Stimulated activated CD8-positive, alpha-beta memory T cell treated with anti-CD3 and anti-CD28 coated beads, Interleukin-15, amount 100 ng/mL, for 24 hours (primary cell): Measurements from ENCODE around the gene SAP30BP.

Experiments
- DNase-seq: peaks from one replicate; pipeline ENCODE4 v3.0.0-alpha.2; 2020; ENCODE audit warnings: low read depth

Gene SAP30BP

GRCh38 chr17:75685499-75685898, 18.4 kb downstream of the SAP30BP start:
- DNase-seq = no peak

- no peak for DNase-seq
These were observed 21.2 kb downstream of the SAP30BP start for GRCh38 chr17:75688209-75688825.

GRCh38 chr17:75689441-75689873, 22.3 kb downstream of the SAP30BP start:
- no peak for DNase-seq

- DNase-seq = no peak
These were observed 24.2 kb downstream of the SAP30BP start for GRCh38 chr17:75691371-75691791.

GRCh38 chr17:75691801-75692626, 24.9 kb downstream of the SAP30BP start:
- DNase-seq = no peak

GRCh38 chr17:75692976-75693375, 25.8 kb downstream of the SAP30BP start:
- DNase-seq = no peak

GRCh38 chr17:75693500-75694481, 26.7 kb downstream of the SAP30BP start:
- no peak for DNase-seq

GRCh38 chr17:75694536-75694935, 27.4 kb downstream of the SAP30BP start:
- no peak for DNase-seq

GRCh38 chr17:75695141-75695829, 28.1 kb downstream of the SAP30BP start:
- no peak for DNase-seq

- DNase-seq = no peak
These were observed 28.7 kb downstream of the SAP30BP start for GRCh38 chr17:75695830-75696271.

GRCh38 chr17:75697651-75698291, 30.6 kb downstream of the SAP30BP start:
- no peak for DNase-seq

- DNase-seq = no peak
These were observed 31.5 kb downstream of the SAP30BP start for GRCh38 chr17:75698659-75699058.

- DNase-seq = no peak
These were observed 34.1 kb downstream of the SAP30BP start for GRCh38 chr17:75701288-75701687.

- no peak for DNase-seq
These were observed 36.1 kb downstream of the SAP30BP start for GRCh38 chr17:75703191-75703590.

GRCh38 chr17:75703591-75703990, 36.5 kb downstream of the SAP30BP start:
- DNase-seq = no peak

GRCh38 chr17:75704963-75705875, 38.1 kb downstream of the SAP30BP start:
- no peak for DNase-seq

GRCh38 chr17:75706042-75706728, 39.0 kb downstream of the SAP30BP start:
- no peak for DNase-seq

GRCh38 chr17:75707079-75707571, 40.0 kb downstream of the SAP30BP start:
- no peak for DNase-seq

GRCh38 chr17:75712446-75712845, 45.3 kb downstream of the SAP30BP start:
- DNase-seq = no peak
